ENCODE data around the gene MCF2L.
"Not testable (repeated sequence)": the region's sequence is repeated elsewhere in the genome, so short reads cannot be mapped to it uniquely, and the experiment has no call there.

Gene MCF2L

GRCh38 chr13:112934078-112934477, 34.9 kb upstream of the MCF2L start:
- H3K4me1 Mint-ChIP-seq (ENCODE audit: low read depth), result peaks cover 6% of the 10 kb centered on the region
- H3K9me3 Mint-ChIP-seq, result no peaks in the 10 kb centered on the region
- H3K27ac Mint-ChIP-seq, result no peak overlapping the region
- H3K36me3 Mint-ChIP-seq (ENCODE audit: low read depth), result no peaks in the 10 kb centered on the region
- H3K4me3 Mint-ChIP-seq, result no peak overlapping the region
- H3K27me3 Mint-ChIP-seq (ENCODE audit: low read depth), result peaks cover 18% of the 10 kb centered on the region

GRCh38 chr13:112938680-112939079, 30.3 kb upstream of the MCF2L start:
- Mint-ChIP-seq H3K4me3 (no peak overlapping the region), H3K9me3 (no peaks in the 10 kb centered on the region), H3K36me3 (ENCODE audit: low read depth) (peaks cover 1% of the 10 kb centered on the region), H3K27me3 (ENCODE audit: low read depth) (peaks cover 19% of the 10 kb centered on the region), H3K4me1 (ENCODE audit: low read depth) (peaks cover 6% of the 10 kb centered on the region), H3K27ac (no peak overlapping the region)

DNA sequence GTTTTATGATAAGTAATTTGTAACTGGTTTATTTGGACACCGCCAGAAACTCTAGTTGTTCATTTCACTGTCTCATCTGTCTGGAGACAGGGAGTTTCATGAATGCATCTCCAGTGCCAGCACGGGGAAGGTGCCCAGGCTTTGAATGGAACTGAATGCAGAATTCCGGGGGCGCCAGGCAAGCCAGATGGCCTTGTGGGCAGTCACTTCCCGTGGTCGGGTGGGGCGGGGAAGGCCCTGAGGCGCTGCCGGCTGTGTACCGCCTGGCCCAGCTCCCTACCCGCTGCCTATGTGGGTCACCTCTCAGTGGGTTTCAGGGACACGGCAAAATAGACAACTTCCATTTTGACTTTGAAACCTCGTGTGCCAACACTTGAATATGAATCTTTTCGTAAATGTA, 28.8 kb upstream of the MCF2L start:
- Mint-ChIP-seq H3K27ac (no peak overlapping the region), H3K27me3 (ENCODE audit: low read depth) (peaks cover 24% of the 10 kb centered on the region), H3K4me3 (no peak overlapping the region), H3K9me3 (no peaks in the 10 kb centered on the region), H3K4me1 (ENCODE audit: low read depth) (peaks cover 6% of the 10 kb centered on the region), H3K36me3 (ENCODE audit: low read depth) (peaks cover 1% of the 10 kb centered on the region)

GRCh38 chr13:112941349-112941748, 27.7 kb upstream of the MCF2L start:
- H3K36me3 Mint-ChIP-seq (ENCODE audit: low read depth), result peaks cover 1% of the 10 kb centered on the region
- H3K9me3 Mint-ChIP-seq, result no peaks in the 10 kb centered on the region
- peaks cover 32% of the 10 kb centered on the region for H3K27me3 Mint-ChIP-seq (ENCODE audit: low read depth)
- no peak overlapping the region for H3K4me3 Mint-ChIP-seq
- peaks cover 6% of the 10 kb centered on the region for H3K4me1 Mint-ChIP-seq (ENCODE audit: low read depth)
- H3K27ac Mint-ChIP-seq, result no peak overlapping the region

GRCh38 chr13:112941765-112942164, 27.2 kb upstream of the MCF2L start:
- not testable (repeated sequence) for H3K9me3 Mint-ChIP-seq; H3K4me1 Mint-ChIP-seq (ENCODE audit: low read depth); H3K4me3 Mint-ChIP-seq; H3K36me3 Mint-ChIP-seq (ENCODE audit: low read depth); H3K27ac Mint-ChIP-seq
- peaks cover 36% of the 10 kb centered on the region for H3K27me3 Mint-ChIP-seq (ENCODE audit: low read depth)

DNA sequence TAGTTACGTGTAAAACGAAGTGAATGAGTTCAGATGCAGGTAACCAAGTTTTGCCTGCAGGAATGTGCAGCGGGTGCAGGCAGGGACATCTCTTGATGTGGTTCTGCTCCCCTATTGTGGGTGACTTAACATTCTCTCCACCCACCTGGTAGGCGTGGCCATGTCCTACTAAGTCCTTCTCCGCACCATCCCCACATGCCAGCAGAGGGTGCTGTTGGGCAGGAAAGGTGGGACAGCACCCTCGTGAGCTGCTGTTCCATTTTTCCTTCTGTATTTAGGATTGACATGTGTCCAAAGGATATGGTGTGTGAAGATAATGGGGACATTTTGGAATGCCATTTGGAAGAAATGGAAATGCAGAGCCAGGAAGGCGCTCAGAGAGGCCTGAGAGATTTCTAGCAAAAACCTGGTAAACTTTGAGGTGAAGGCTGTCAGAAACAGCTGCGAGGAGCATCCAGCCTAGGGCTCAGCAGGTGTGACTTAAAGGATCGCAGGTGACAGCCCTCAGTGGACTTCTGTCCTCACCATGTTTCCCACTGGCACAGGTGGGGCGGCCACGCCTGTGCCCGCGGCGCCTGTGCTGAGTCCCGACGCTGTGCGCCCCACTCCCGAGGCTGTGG, 26.2 kb upstream of the MCF2L start:
- H3K4me1 Mint-ChIP-seq (ENCODE audit: low read depth), result peaks cover 6% of the 10 kb centered on the region
- H3K27ac Mint-ChIP-seq, result no peak overlapping the region
- peaks cover 1% of the 10 kb centered on the region for H3K36me3 Mint-ChIP-seq (ENCODE audit: low read depth)
- peak overlapping the region; percentile 94 for H3K4me3 Mint-ChIP-seq
- peaks cover 35% of the 10 kb centered on the region for H3K27me3 Mint-ChIP-seq (ENCODE audit: low read depth)
- H3K9me3 Mint-ChIP-seq, result no peaks in the 10 kb centered on the region

DNA sequence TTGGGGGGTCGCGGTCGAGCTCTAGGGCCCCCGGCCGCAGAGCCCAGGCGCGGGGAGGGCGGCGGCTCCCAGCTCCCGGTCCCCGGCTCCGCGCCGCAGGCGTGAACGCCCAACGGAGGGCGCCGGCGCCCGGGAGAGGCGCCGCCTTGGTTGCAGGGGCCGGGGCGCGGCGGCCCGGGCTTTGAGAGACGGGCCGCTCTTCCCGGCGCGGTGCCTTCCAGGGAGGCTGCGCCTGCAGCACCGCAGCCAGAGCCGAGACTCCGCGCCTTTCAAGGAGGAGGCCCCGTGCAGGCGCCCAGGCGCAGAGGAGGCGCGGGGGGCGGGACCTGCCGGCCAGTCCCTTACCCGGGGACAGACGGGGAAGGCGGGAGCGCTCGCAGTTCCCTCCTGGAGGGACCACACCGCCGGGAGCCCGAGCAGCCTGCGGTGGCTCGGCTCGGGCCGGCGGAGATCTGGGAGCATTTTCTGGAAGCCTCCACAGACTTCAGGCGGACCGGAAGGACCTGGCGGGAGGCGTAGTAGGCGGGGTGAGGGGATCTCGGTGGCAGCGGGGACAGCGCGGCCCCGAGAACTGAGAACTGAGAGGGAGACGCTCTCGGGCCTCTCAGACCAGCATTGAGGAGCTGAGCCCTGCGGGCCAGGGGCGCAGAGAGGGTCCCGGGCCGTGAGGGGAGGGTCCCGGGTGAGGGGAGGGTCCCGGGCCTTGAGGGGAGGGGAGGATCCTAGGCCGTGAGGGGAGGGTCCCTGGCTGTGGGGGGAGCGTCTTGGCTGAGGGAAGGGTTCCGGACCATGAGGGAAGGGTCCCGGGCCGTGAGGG, 25.5 kb upstream of the MCF2L start:
- Mint-ChIP-seq H3K27me3 (ENCODE audit: low read depth) (peaks cover 39% of the 10 kb centered on the region), H3K4me1 (ENCODE audit: low read depth) (peaks cover 6% of the 10 kb centered on the region), H3K4me3 (peak overlapping the region; percentile 36), H3K9me3 (no peaks in the 10 kb centered on the region), H3K36me3 (ENCODE audit: low read depth) (peaks cover 1% of the 10 kb centered on the region), H3K27ac (no peak overlapping the region)

DNA sequence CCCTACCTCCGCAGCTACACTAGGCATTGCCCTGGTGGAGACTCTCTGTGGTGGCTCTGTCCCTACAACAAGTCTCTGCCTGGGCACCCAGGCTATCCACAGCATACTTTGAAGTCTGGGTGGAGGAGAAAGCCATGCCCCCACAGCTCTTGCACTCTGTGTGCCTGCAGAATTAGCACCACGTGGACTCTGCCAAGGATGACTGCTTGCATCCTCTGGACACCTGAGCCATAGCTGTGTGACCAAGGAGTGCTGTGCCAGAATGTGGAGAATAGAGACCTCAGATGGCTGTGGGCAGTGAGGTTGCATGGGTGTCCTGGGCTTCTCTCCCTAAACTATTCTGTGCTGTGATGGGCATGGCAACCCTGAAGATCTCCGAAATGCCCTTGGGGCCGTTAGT, 21.2 kb upstream of the MCF2L start:
- Mint-ChIP-seq H3K36me3 (ENCODE audit: low read depth) (peaks cover under 1% of the 10 kb centered on the region), H3K27ac (no peak overlapping the region), H3K9me3 (no peaks in the 10 kb centered on the region), H3K4me3 (no peak overlapping the region), H3K4me1 (ENCODE audit: low read depth) (peaks cover under 1% of the 10 kb centered on the region), H3K27me3 (ENCODE audit: low read depth) (peaks cover 56% of the 10 kb centered on the region)

- no peak overlapping the region for H3K27ac Mint-ChIP-seq
- H3K4me1 Mint-ChIP-seq (ENCODE audit: low read depth), result no peaks in the 10 kb centered on the region
- H3K27me3 Mint-ChIP-seq (ENCODE audit: low read depth), result peaks cover 36% of the 10 kb centered on the region
- H3K9me3 Mint-ChIP-seq, result no peaks in the 10 kb centered on the region
- no peak overlapping the region for H3K4me3 Mint-ChIP-seq
- H3K36me3 Mint-ChIP-seq (ENCODE audit: low read depth), result no peaks in the 10 kb centered on the region
These were observed 17.2 kb upstream of the MCF2L start for GRCh38 chr13:112951674-112952371.

DNA sequence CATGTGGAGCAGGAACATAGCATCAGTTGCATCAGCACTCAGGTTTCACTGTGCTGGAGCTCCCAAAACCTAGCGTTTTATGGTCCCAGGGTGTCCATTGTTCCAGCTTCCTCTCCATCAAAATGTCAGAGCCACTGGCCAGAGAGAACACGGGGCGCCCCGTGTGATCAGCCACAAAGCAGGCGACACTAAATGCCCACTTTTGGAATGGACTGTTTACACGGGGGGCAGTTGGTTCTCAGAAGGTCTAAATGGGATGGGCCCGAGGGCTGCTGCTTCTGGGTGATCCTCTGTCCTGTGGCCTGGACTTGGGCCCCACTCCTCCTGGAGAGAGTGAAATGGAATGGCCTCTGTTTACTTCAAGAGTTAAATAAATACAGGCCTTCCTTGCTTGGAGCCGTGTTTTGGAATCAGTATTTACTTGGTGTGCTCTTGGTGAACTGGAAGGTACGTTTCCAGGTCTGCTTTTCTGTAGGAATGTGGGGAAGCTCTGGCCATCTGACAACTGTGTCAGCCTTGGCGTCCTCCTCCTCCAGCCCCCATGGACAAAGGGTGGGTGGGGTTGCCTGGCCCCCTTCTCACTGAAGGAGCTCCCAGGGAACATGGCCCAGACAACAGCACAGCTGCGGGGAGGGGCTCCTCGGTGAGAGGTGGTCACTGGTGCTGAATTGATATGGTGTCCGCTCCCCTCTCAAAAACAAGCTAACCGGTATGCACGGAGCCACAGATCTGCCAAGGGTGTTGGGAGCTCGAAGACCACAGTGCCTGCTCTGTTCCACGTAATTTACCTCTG, 16.1 kb upstream of the MCF2L start:
- Mint-ChIP-seq H3K4me1 (ENCODE audit: low read depth) (no peaks in the 10 kb centered on the region), H3K27ac (no peak overlapping the region), H3K27me3 (ENCODE audit: low read depth) (peaks cover 35% of the 10 kb centered on the region), H3K36me3 (ENCODE audit: low read depth) (no peaks in the 10 kb centered on the region), H3K4me3 (no peak overlapping the region), H3K9me3 (no peaks in the 10 kb centered on the region)

DNA sequence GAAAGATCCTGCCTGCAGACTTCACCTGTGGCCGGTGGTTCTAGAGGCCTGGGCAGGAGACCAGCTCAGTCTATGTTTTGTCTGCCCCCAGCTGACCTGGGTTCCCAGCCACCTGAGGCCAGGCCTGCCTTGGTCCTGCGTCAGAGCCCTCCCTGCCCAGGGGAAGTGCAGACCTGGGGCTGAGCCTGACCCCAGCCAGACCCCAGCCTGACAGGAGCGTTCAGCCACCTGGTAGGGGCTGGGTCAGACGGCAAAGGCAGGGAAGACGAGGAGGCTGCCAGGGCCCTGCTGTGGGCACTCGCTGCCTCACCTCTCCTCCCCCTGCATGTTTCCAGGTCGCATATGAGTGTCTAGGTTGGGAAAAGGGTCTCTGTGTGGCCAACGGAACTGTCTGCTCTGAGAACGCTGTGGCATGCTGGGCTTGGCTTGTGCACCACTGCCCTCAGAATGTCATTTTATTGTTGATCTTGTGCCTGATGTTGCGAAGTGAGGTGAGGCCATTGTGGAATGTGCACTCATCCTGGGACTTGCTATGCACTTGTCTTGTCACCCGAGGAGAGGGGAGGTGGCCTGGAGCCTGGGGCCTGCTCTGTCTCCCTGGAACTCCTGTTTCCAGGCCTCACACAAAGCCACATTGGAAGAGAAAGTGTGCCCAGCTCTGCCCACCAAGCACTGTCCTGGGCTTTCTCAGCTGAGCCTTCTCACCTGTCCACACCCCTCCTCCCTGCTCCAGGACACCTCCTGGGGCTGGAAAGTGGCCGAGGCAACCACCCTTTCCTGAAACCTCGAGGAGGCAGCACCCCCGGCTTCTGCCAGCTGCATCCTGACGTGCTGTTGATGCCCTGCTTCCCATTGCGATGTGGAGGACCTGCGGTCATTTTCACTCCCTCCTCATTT, 15.2 kb upstream of the MCF2L start:
- no peaks in the 10 kb centered on the region for H3K9me3 Mint-ChIP-seq
- no peaks in the 10 kb centered on the region for H3K4me1 Mint-ChIP-seq (ENCODE audit: low read depth)
- peaks cover 29% of the 10 kb centered on the region for H3K27me3 Mint-ChIP-seq (ENCODE audit: low read depth)
- H3K27ac Mint-ChIP-seq, result no peak overlapping the region
- no peaks in the 10 kb centered on the region for H3K36me3 Mint-ChIP-seq (ENCODE audit: low read depth)
- H3K4me3 Mint-ChIP-seq, result no peak overlapping the region

DNA sequence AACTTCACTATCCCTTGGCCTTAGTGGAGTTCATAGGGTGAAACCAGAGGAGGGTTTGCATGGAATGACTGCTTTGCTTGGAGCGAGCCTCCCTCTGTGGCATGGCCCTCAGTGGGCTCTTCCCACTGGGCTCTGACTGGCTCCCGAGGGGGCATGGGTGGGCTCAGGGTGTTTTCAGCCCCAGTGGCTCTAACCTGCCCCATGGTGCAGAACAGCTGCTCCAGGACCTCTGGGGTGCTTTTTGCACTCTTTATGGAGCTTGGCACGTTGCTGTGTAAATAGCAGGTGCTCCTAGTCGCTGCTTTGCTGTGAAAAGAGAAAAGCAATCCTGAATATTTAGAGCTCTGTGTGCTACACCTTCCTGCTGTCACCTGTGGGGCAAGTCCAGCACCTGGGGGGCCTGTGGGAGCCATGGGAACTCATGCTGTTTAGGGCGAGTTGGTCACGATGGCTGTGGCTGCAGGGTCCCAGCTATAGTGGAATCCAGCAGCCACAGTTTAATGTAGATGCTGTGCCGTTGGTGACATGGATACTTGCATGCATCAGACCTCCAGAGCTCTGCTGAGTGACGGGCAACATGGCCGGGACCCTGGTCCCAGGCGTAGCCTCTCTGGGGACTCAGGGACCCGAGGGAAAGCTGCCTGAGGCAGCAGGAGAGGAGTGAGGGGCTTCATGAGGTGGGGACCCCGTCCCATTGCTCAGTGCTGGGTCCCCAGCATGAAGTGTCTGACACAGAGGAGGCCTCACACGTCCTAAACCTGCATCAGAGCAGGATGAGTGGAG, 14.3 kb upstream of the MCF2L start:
- Mint-ChIP-seq H3K9me3 (no peaks in the 10 kb centered on the region), H3K27me3 (ENCODE audit: low read depth) (peaks cover 21% of the 10 kb centered on the region), H3K27ac (no peak overlapping the region), H3K36me3 (ENCODE audit: low read depth) (no peaks in the 10 kb centered on the region), H3K4me3 (no peak overlapping the region), H3K4me1 (ENCODE audit: low read depth) (no peaks in the 10 kb centered on the region)

DNA sequence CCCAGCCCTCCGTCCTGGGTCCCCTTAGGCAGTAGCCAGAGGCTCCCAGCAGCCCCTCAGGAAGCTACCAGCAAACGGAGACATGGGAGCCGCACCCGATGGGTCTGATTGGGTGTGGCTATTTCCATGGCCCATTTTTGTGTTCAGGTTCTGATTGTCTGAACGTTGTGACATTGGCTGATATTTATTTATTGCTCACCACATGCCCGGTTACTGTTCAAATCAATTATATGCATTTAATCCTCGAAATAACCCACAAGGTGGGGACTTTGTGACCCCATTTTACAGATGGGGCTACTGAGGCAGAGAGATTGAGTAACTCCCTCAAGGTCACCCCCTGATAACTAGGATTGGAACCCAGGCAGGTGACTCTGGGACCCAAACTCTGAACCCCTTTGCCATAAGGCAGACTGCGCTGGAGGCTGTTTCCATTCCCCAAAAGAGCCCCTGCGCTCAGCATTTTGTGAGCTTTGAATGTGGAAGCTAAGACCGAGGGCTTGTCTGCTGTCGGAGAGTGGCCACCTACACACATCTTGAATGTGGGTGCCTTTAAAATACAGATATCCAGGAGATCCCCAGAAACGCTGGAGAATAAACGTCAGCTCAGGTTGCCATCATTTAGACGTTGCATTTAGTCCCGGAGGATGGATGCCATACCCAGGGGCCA, 13.6 kb upstream of the MCF2L start:
- Mint-ChIP-seq H3K4me1 (ENCODE audit: low read depth) (no peaks in the 10 kb centered on the region), H3K4me3 (no peak overlapping the region), H3K36me3 (ENCODE audit: low read depth) (no peaks in the 10 kb centered on the region), H3K9me3 (no peaks in the 10 kb centered on the region), H3K27ac (no peak overlapping the region), H3K27me3 (ENCODE audit: low read depth) (peaks cover 13% of the 10 kb centered on the region)
